ENCODE results near the gene CABCOCO1. TPM values are rescaled to one million over a fixed set of nuclear protein-coding genes. Genes with fewer than 3 reads are reported as not detected.

Gene CABCOCO1
- total and polyA plus RNA-seq, 2 of the 13 experiments (the other 11 are each of a cell fraction or from before 2014, with no cell fraction given): not detected

DNA sequence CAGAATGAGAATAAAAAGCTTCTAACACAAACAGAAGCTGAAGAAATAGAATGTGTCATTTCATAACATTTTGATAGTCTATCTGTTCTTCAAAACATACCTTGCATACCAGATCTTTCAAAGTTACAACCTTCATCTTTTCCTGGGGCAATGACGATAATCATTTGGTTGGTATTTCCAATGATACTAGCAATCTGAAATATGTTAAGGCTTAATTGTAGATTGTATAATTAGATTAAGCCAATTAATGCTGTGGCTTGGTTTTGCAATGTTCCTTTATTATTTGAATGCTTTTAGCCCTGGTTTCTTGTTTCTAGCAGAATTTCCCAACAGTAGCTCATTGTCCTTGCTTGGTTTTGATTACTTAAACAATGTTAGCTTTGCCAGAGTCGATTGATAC, 84.6 kb downstream of the CABCOCO1 start (continued):
- TF ChIP-seq, protein P1, sequence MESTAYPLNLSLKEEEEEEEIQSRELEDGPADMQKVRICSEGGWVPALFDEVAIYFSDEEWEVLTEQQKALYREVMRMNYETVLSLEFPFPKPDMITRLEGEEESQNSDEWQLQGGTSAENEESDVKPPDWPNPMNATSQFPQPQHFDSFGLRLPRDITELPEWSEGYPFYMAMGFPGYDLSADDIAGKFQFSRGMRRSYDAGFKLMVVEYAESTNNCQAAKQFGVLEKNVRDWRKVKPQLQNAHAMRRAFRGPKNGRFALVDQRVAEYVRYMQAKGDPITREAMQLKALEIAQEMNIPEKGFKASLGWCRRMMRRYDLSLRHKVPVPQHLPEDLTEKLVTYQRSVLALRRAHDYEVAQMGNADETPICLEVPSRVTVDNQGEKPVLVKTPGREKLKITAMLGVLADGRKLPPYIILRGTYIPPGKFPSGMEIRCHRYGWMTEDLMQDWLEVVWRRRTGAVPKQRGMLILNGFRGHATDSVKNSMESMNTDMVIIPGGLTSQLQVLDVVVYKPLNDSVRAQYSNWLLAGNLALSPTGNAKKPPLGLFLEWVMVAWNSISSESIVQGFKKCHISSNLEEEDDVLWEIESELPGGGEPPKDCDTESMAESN (CRISPR knock-in tag; conservative IDR thresholded peaks at IDR 0.05): no peak
- peak; percentile 27; the same call in 1 of the 2 replicates for TF ChIP-seq TCF7 (IDR thresholded peaks at IDR 0.05; ENCODE audit: low read depth)
- TF ChIP-seq, protein P2, sequence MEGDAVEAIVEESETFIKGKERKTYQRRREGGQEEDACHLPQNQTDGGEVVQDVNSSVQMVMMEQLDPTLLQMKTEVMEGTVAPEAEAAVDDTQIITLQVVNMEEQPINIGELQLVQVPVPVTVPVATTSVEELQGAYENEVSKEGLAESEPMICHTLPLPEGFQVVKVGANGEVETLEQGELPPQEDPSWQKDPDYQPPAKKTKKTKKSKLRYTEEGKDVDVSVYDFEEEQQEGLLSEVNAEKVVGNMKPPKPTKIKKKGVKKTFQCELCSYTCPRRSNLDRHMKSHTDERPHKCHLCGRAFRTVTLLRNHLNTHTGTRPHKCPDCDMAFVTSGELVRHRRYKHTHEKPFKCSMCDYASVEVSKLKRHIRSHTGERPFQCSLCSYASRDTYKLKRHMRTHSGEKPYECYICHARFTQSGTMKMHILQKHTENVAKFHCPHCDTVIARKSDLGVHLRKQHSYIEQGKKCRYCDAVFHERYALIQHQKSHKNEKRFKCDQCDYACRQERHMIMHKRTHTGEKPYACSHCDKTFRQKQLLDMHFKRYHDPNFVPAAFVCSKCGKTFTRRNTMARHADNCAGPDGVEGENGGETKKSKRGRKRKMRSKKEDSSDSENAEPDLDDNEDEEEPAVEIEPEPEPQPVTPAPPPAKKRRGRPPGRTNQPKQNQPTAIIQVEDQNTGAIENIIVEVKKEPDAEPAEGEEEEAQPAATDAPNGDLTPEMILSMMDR (CRISPR knock-in tag; IDR thresholded peaks at IDR 0.05): no peak
- TF ChIP-seq SP2 (CRISPR knock-in tag; IDR thresholded peaks at IDR 0.05): no peak
- TF ChIP-seq, protein P3, sequence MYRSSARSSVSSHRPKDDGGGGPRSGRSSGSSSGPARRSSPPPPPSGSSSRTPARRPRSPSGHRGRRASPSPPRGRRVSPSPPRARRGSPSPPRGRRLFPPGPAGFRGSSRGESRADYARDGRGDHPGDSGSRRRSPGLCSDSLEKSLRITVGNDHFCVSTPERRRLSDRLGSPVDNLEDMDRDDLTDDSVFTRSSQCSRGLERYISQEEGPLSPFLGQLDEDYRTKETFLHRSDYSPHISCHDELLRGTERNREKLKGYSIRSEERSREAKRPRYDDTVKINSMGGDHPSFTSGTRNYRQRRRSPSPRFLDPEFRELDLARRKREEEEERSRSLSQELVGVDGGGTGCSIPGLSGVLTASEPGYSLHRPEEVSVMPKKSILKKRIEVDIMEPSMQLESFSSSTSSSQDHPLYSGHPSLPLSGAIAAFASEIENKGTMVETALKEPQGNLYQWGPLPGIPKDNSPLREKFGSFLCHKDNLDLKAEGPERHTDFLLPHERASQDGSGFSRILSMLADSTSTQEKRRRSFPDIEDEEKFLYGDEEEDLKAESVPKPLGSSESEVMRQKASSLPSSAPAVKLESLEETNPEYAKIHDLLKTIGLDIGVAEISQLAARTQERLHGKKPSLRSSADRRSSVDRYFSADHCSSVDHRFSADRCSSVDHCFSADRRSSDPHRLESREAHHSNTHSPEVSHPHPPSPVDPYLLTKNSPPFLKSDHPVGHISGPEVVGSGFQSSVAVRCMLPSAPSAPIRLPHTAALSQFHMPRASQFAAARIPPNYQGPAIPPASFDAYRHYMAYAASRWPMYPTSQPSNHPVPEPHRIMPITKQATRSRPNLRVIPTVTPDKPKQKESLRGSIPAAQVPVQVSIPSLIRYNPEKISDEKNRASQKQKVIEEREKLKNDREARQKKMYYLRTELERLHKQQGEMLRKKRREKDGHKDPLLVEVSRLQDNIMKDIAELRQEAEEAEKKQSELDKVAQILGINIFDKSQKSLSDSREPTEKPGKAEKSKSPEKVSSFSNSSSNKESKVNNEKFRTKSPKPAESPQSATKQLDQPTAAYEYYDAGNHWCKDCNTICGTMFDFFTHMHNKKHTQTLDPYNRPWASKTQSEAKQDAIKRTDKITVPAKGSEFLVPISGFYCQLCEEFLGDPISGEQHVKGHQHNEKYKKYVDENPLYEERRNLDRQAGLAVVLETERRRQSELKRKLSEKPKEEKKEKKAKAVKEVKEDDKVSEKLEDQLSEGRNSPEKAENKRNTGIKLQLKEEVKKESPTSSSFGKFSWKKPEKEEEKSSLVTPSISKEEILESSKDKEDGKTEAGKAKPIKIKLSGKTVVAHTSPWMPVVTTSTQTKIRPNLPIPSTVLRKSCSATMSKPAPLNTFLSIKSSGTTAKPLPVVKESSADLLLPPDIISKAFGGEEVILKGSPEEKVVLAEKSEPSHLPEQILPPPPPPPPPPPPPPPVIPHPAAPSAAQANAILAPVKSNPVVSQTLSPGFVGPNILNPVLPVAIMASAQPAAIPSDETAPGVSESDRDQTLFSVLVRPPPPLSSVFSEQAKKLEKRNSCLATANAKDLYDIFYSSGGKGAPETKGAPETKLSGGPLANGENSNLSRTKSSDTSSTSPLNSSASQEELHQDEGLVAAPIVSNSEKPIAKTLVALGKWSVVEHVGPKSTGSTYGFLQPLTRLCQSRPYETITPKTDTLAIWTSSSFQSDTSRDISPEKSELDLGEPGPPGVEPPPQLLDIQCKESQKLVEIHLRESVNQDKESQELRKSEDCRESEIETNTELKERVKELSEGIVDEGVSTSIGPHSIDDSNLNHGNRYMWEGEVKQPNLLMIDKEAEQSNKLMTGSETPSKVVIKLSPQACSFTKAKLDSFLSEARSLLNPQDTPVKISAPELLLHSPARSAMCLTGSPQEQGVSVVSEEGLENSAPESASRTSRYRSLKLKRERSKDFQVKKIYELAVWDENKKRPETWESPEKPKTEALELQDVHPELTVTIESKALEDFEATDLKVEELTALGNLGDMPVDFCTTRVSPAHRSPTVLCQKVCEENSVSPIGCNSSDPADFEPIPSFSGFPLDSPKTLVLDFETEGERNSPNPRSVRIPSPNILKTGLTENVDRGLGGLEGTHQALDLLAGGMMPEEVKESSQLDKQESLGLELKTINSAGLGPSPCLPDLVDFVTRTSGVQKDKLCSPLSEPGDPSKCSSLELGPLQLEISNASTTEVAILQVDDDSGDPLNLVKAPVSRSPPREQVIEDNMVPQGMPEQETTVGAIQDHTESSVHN (CRISPR knock-in tag; IDR thresholded peaks at IDR 0.05): no peak
- TF ChIP-seq CEBPB (IDR thresholded peaks at IDR 0.05; ENCODE audit: borderline replicate concordance, low read depth, low read length): peak; percentile 41; the same call in 1 of the 2 replicates
- TF ChIP-seq SMC3 (IDR thresholded peaks at IDR 0.05; ENCODE audit: low read length): no peak
- TF ChIP-seq ZNF296 (CRISPR knock-in tag; conservative IDR thresholded peaks at IDR 0.05): no peak
- TF ChIP-seq, protein P4, sequence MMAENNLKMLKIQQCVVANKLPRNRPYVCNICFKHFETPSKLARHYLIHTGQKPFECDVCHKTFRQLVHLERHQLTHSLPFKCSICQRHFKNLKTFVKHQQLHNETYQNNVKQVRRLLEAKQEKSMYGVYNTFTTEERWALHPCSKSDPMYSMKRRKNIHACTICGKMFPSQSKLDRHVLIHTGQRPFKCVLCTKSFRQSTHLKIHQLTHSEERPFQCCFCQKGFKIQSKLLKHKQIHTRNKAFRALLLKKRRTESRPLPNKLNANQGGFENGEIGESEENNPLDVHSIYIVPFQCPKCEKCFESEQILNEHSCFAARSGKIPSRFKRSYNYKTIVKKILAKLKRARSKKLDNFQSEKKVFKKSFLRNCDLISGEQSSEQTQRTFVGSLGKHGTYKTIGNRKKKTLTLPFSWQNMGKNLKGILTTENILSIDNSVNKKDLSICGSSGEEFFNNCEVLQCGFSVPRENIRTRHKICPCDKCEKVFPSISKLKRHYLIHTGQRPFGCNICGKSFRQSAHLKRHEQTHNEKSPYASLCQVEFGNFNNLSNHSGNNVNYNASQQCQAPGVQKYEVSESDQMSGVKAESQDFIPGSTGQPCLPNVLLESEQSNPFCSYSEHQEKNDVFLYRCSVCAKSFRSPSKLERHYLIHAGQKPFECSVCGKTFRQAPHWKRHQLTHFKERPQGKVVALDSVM (CRISPR knock-in tag; IDR thresholded peaks at IDR 0.05): no peak
- no peak for TF ChIP-seq ZNF652 (CRISPR knock-in tag; IDR thresholded peaks at IDR 0.05; ENCODE audit: borderline replicate concordance, low read depth)
- no peak for TF ChIP-seq DR1 (CRISPR knock-in tag; IDR thresholded peaks at IDR 0.05)
- TF ChIP-seq FIP1L1 (IDR thresholded peaks at IDR 0.05; ENCODE audit: borderline replicate concordance, insufficient read depth, low read depth, low read length): no peak
- TF ChIP-seq RARG (CRISPR knock-in tag; IDR thresholded peaks at IDR 0.05; ENCODE audit: low read depth): no peak
- TF ChIP-seq CEBPG (CRISPR knock-in tag; IDR thresholded peaks at IDR 0.05): 0 out of 2 replicates have a peak, but pooled peaks have one; percentile 35
- TF ChIP-seq HMG20B (CRISPR knock-in tag; conservative IDR thresholded peaks at IDR 0.05): no peak
- no peak for TF ChIP-seq FOXP1 (IDR thresholded peaks at IDR 0.05)
- TF ChIP-seq FOXP1 (CRISPR knock-in tag; IDR thresholded peaks at IDR 0.05): 0 out of 2 replicates have a peak, but pooled peaks have one; percentile 4
- no peak for TF ChIP-seq ATM (IDR thresholded peaks at IDR 0.05; ENCODE audit: borderline replicate concordance)

Measured in HepG2 (cell line).